Globus pallidus (tissue), 1 donor: ENCODE measurements around the gene ASTN2.
A peak's percentile ranks its signal among the peaks of the same experiment; 100 is the strongest.
"Not testable (repeated sequence)": the region's sequence is repeated elsewhere in the genome, so short reads cannot be mapped to it uniquely, and the experiment has no call there.

ENCODE experiments used
- DNase-seq: peaks from one replicate; pipeline ENCODE4 v3.0.0-alpha.2; 2015; ENCODE audit warnings: low spot score

Gene ASTN2

GRCh38 chr9:116700882-116701865 is 713.7 kb downstream of the ASTN2 start:
- no peak for DNase-seq

- DNase-seq, result no peak
Measured at GRCh38 chr9:116700279-116700678, 714.6 kb downstream of the ASTN2 start.

GRCh38 chr9:116697887-116698286 is 717.0 kb downstream of the ASTN2 start:
- DNase-seq, result peak; percentile 36

GRCh38 chr9:116697362-116697761 is 717.5 kb downstream of the ASTN2 start:
- no peak for DNase-seq

GRCh38 chr9:116695438-116695837 is 719.4 kb downstream of the ASTN2 start:
- no peak for DNase-seq

- no peak for DNase-seq
Measured at GRCh38 chr9:116694785-116695291, 720.0 kb downstream of the ASTN2 start.

- DNase-seq, result no peak
Measured at GRCh38 chr9:116693233-116693731, 721.6 kb downstream of the ASTN2 start.

GRCh38 chr9:116692616-116693015 is 722.2 kb downstream of the ASTN2 start:
- no peak for DNase-seq

GRCh38 chr9:116691607-116692006 is 723.2 kb downstream of the ASTN2 start:
- DNase-seq, result no peak

- not testable (repeated sequence) for DNase-seq
Measured at GRCh38 chr9:116690805-116691204, 724.1 kb downstream of the ASTN2 start.

- no peak for DNase-seq
Measured at GRCh38 chr9:116689486-116690032, 725.3 kb downstream of the ASTN2 start.

GRCh38 chr9:116688806-116689485 is 725.9 kb downstream of the ASTN2 start:
- no peak for DNase-seq

- DNase-seq, result peak; percentile 18
Measured at GRCh38 chr9:116687754-116688135, 727.1 kb downstream of the ASTN2 start.

GRCh38 chr9:116687074-116687753 is 727.6 kb downstream of the ASTN2 start, which contains the start of gene TRIM32:
TSS of gene TRIM32 (plus strand) at chr9:116687305. CDS start at chr9:116697743, 10,438 bp downstream.
- peak; percentile 86 for DNase-seq

- DNase-seq, result no peak
Measured at GRCh38 chr9:116686693-116687073, 728.2 kb downstream of the ASTN2 start.

GRCh38 chr9:116686135-116686534 is 728.7 kb downstream of the ASTN2 start:
- DNase-seq, result no peak

- no peak for DNase-seq
Measured at GRCh38 chr9:116685166-116685565, 729.7 kb downstream of the ASTN2 start.

GRCh38 chr9:116683535-116683934 is 731.3 kb downstream of the ASTN2 start:
- DNase-seq, result no peak

- DNase-seq, result no peak
Measured at GRCh38 chr9:116674210-116674980, 740.5 kb downstream of the ASTN2 start.

- DNase-seq, result no peak
Measured at GRCh38 chr9:116673375-116673774, 741.5 kb downstream of the ASTN2 start.

GRCh38 chr9:116671605-116672004 is 743.3 kb downstream of the ASTN2 start:
- DNase-seq, result no peak
